Neural cell (in vitro differentiated cells): ENCODE data around the gene CPVL. TPM values are rescaled to one million over a fixed set of nuclear protein-coding genes. Genes with fewer than 3 reads are reported as not detected.

Experiments used
- H2AFZ ChIP-seq: fragments of 200-600, 300-800 bp; sonication (generic), shearing (Covaris generic); 2 replicates; pipeline ENCODE4 v1.6.0; 2014; ENCODE audit warnings: low read depth, mild to moderate bottlenecking, antibody characterized with exemption, low read length, moderate library complexity
- H3F3A ChIP-seq: fragments of 200-600 bp; shearing (Covaris generic); 2 replicates; pipeline ENCODE4 v1.6.1; 2016; ENCODE audit warnings: mild to moderate bottlenecking, moderate library complexity, mixed read lengths, antibody characterized with exemption, low read length; ENCODE audit not compliant: insufficient read depth, poor library complexity, severe bottlenecking
- H3K27ac ChIP-seq: fragments of 200-600, 300-800 bp; sonication (generic), shearing (Covaris generic); 2 replicates; pipeline ENCODE4 v1.5.1; 2014; ENCODE audit warnings: mild to moderate bottlenecking, low read length, moderate library complexity
- H3K27me3 ChIP-seq: fragments of 300-800, 200-600 bp; sonication (generic), shearing (Covaris generic); 2 replicates; pipeline ENCODE4 v1.6.0; 2014; ENCODE audit warnings: mild to moderate bottlenecking, low read depth, low read length, moderate library complexity; ENCODE audit not compliant: insufficient read depth
- H3K36me3 ChIP-seq: fragments of 300-800, 200-600 bp; sonication (generic), shearing (Covaris generic); 2 replicates; pipeline ENCODE4 v1.5.1; 2014; ENCODE audit warnings: mild to moderate bottlenecking, antibody characterized with exemption, low read length, moderate library complexity; ENCODE audit not compliant: insufficient read depth
- H3K4me2 ChIP-seq: fragments of 300-800, 200-600 bp; sonication (generic), shearing (Covaris generic); 2 replicates; pipeline ENCODE4 v1.6.0; 2014; ENCODE audit warnings: mild to moderate bottlenecking, low read length
- H3K4me3 ChIP-seq: fragments of 300-800, 200-600 bp; sonication (generic), shearing (Covaris generic); 2 replicates; pipeline ENCODE4 v1.5.1; 2014; ENCODE audit warnings: mild to moderate bottlenecking, low read length, moderate library complexity
- H3K79me2 ChIP-seq: fragments of 200-600 bp; shearing (Covaris generic); replicated peaks from 2 replicates; pipeline ENCODE4 v1.6.0; 2014; ENCODE audit warnings: mild to moderate bottlenecking, low read length, moderate library complexity; ENCODE audit not compliant: insufficient read depth
- H3K9ac ChIP-seq: fragments of 300-800, 200-600 bp; sonication (generic), shearing (Covaris generic); 2 replicates; pipeline ENCODE4 v1.6.1; 2016; ENCODE audit warnings: mild to moderate bottlenecking, low read length, mixed read lengths
- H3K9me2 ChIP-seq: fragments of 200-600 bp; shearing (Covaris generic); 2 replicates; pipeline ENCODE4 v1.6.1; 2016; ENCODE audit warnings: mild to moderate bottlenecking, low read length, mixed read lengths; ENCODE audit not compliant: insufficient read depth
- H3K9me3 ChIP-seq: fragments of 200-600, 300-800 bp; sonication (generic), shearing (Covaris generic); 2 replicates; pipeline ENCODE4 v1.6.1; 2016; ENCODE audit warnings: mild to moderate bottlenecking, mixed run types, low read length, moderate library complexity, mixed read lengths
- H4K20me1 ChIP-seq: fragments of 200-600 bp; shearing (Covaris generic); 2 replicates; pipeline ENCODE4 v1.6.1; 2016; ENCODE audit warnings: mild to moderate bottlenecking, mixed run types; ENCODE audit not compliant: insufficient read depth
- CTCF ChIP-seq: fragments of 450-650 bp; IDR thresholded peaks from 2 replicates; pipeline ENCODE4 v1.5.1; 2014; ENCODE audit warnings: antibody characterized with exemption, mild to moderate bottlenecking, moderate library complexity; ENCODE audit not compliant: poor library complexity, severe bottlenecking
- EP300 ChIP-seq: fragments of 450-650 bp; conservative IDR thresholded peaks from 2 replicates; pipeline ENCODE4 v1.6.1; 2014; ENCODE audit warnings: antibody characterized with exemption, mild to moderate bottlenecking, moderate library complexity; ENCODE audit not compliant: poor library complexity, severe bottlenecking
- EZH2 ChIP-seq: fragments of 200-600, 300-800 bp; shearing (Covaris generic), sonication (generic); IDR thresholded peaks from 2 replicates; pipeline ENCODE4 v1.6.1; 2014; ENCODE audit warnings: antibody characterized with exemption, low read length, borderline replicate concordance, mild to moderate bottlenecking; ENCODE audit not compliant: insufficient read depth, poor library complexity, severe bottlenecking
- MXI1 ChIP-seq: fragments of 450-650 bp; conservative IDR thresholded peaks from 2 replicates; pipeline ENCODE4 v1.6.1; 2014; ENCODE audit warnings: antibody characterized with exemption, mild to moderate bottlenecking; ENCODE audit not compliant: poor library complexity, severe bottlenecking
- POLR2AphosphoS5 ChIP-seq: IDR thresholded peaks from 2 replicates; pipeline ENCODE4 v1.6.1; 2012
- RAD21 ChIP-seq: fragments of 450-650 bp; conservative IDR thresholded peaks from 2 replicates; pipeline ENCODE4 v1.6.1; 2014; ENCODE audit warnings: antibody characterized with exemption, mild to moderate bottlenecking, moderate library complexity
- REST ChIP-seq: IDR thresholded peaks from 2 replicates; pipeline ENCODE4 v1.6.1; 2012; ENCODE audit warnings: borderline replicate concordance
- SMC3 ChIP-seq: fragments of 450-650 bp; conservative IDR thresholded peaks from 2 replicates; pipeline ENCODE4 v1.6.1; 2014; ENCODE audit warnings: antibody characterized with exemption, mild to moderate bottlenecking, moderate library complexity; ENCODE audit not compliant: poor library complexity
- TAF1 ChIP-seq: IDR thresholded peaks from 2 replicates; pipeline ENCODE4 v1.6.1; 2012; ENCODE audit warnings: low read depth
- polyA plus RNA-seq: library from polyadenylated mRNA; depleted of rRNA; stranded (reverse); fragments of >200 nt; gene quantifications from 2 replicates; pipeline ENCODE4 v1.2.3, GENCODE V29; 2014

Gene CPVL
- polyA plus RNA-seq, 1 donor from 2014 or later = 13.0 TPM

GRCh38 chr7:29040579-29040925, 105.8 kb downstream of the CPVL start:
- H3K36me3 ChIP-seq = no peaks in the 10 kb centered on the region
- no peaks in the 10 kb centered on the region for H3K9me3 ChIP-seq
- no peak overlapping the region for H3K27ac ChIP-seq
- H3K4me2 ChIP-seq = no peak overlapping the region
- no peak overlapping the region for H2AFZ ChIP-seq
- H3K9ac ChIP-seq = no peak overlapping the region
- H3F3A ChIP-seq = no peaks in the 10 kb centered on the region
- no peaks in the 10 kb centered on the region for H4K20me1 ChIP-seq
- TF ChIP-seq CTCF (no peak), EZH2 (no peak), RAD21 (no peak), TAF1 (no peak), MXI1 (no peak), POLR2AphosphoS5 (no peak), EP300 (no peak), SMC3 (no peak), REST (no peak)
- H3K79me2 ChIP-seq = no peaks in the 10 kb centered on the region
- no peaks in the 10 kb centered on the region for H3K27me3 ChIP-seq
- no peaks in the 10 kb centered on the region for H3K9me2 ChIP-seq
- no peak overlapping the region for H3K4me3 ChIP-seq

GRCh38 chr7:29039821-29040578, 106.3 kb downstream of the CPVL start:
- H3K27ac ChIP-seq = no peak overlapping the region
- no peaks in the 10 kb centered on the region for H3K36me3 ChIP-seq
- no peak overlapping the region for H3K9ac ChIP-seq
- H2AFZ ChIP-seq = no peak overlapping the region
- TF ChIP-seq REST = no peak
- TF ChIP-seq MXI1 = no peak
- no peak for TF ChIP-seq POLR2AphosphoS5
- TF ChIP-seq SMC3 = no peak
- no peak for TF ChIP-seq RAD21
- no peak for TF ChIP-seq EP300
- TF ChIP-seq EZH2 = no peak
- TF ChIP-seq CTCF = no peak
- no peak for TF ChIP-seq TAF1
- H3K79me2 ChIP-seq = no peaks in the 10 kb centered on the region
- no peaks in the 10 kb centered on the region for H3K27me3 ChIP-seq
- H4K20me1 ChIP-seq = no peaks in the 10 kb centered on the region
- H3F3A ChIP-seq = no peaks in the 10 kb centered on the region
- H3K4me2 ChIP-seq = no peak overlapping the region
- no peak overlapping the region for H3K4me3 ChIP-seq
- no peaks in the 10 kb centered on the region for H3K9me2 ChIP-seq
- H3K9me3 ChIP-seq = no peaks in the 10 kb centered on the region
